GM04504 (cell line): ENCODE data around the gene LEFTY2.
"Not testable (repeated sequence)": the region's sequence is repeated elsewhere in the genome, so short reads cannot be mapped to it uniquely, and the experiment has no call there.

Experiments
- DNase-seq: peaks from one replicate; pipeline ENCODE4 v3.0.0-alpha.2; 2012; ENCODE audit warnings: low read depth

LEFTY2 gene

GRCh38 chr1:225929462-225929861 is 11.6 kb downstream of the LEFTY2 start:
- DNase-seq: not testable (repeated sequence)

DNA sequence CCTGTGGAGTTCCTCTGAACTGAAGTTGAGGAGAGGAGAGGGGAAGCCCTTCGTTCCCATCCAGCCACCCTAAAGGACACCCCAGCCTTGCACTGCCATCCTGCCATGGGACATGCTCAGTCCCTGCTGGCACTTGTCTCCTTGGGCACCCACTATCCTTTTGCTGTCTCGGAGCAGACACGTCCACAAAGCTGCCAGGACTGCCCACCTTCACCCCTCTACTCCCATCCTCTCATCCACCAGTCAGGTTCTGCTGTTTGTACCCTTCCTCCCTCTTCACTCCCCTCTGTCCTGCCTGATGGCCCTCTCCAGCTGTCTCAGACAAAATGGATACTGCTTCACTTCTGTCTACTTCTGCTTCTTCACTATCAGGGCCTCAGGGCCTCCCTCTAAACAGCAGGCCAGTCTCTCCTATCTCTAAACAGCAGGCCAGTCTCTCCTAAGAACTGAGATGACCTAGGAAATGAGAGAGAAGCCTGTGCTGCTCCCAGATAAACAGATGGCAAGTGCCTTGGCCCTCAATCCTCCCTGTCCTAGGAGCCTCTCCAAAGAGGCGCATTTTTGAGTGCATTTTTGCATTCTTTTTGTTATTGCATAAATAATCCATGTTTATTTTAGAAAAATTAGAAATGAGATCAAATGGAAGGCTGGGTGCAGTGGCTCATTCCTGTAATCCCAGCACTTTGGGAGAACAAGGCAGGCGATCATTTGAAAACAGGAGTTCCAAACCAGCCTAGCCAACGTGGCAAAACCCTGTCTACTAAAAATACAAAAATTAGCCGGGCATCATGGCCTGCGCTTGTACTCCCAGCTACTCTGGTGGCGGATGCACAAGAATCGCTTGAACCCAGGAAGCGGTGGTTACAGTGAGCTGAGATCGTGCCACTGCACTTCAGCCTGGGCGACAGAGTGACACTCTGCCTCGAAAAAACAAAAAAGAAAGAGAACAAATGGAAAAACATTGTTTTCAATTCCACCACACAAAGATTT is 12.5 kb downstream of the LEFTY2 start:
- DNase-seq: no peak

- no peak for DNase-seq
Measured at GRCh38 chr1:225926551-225927113, 14.4 kb downstream of the LEFTY2 start.

DNA sequence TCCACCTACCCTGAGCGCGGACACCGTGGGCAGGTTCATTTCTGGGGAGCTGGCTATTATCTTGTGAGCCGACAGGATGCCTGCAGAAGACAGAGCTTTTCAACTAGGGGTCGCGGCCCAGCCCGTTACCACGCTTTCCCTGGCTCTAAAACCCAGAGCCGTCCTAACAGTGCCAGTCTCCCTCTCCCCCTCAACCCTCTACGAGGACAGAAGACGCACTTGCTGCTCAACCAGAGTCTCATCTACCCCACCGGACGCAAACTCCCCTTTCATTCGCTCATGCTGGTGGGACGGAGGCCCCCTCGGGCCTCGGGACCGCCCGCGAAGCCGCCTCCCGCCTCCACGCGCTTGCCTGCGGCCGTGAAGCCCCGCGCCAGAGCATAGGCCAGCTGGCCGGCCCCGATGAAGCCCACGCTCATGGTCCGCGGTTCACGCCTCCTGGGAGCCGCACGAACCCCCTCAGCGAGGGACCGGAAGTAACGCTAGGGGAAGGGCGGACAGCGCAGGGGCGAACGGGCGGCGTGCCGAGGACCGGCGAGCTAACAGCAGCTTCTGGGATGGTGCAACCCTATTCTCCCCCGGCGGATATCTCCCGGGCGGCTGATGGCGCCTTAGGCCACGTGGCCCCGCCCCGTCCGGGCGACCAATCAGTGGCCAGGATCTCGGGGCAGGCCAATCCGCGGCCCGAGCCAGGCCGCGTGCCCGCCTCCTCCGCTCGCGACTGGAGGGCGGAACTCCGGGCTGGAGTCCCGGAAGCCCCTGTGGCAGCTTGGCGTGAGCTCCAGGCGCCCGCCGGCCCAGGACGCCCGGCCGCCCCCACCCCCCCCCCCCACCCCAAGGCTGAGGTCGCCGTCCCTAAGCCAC is 17.1 kb downstream of the LEFTY2 start, which contains the start of gene PYCR2:
PYCR2 (minus strand) TSS at position 559 of the 864 bp plus-strand sequence; CDS start at position 419, 140 bp downstream.
- peak; percentile 94 for DNase-seq

GRCh38 chr1:225923381-225923691 is 17.7 kb downstream of the LEFTY2 start:
- no peak for DNase-seq

- DNase-seq: no peak
Measured at GRCh38 chr1:225921734-225922709, 19.0 kb downstream of the LEFTY2 start.

GRCh38 chr1:225919906-225920305 is 21.1 kb downstream of the LEFTY2 start:
- peak; percentile 85 for DNase-seq

- DNase-seq: no peak
Measured at GRCh38 chr1:225918280-225918679, 22.7 kb downstream of the LEFTY2 start.

GRCh38 chr1:225917536-225917935 is 23.5 kb downstream of the LEFTY2 start:
- no peak for DNase-seq

- DNase-seq: no peak
Measured at GRCh38 chr1:225917101-225917500, 23.9 kb downstream of the LEFTY2 start.

GRCh38 chr1:225915538-225915991 is 25.5 kb downstream of the LEFTY2 start:
- DNase-seq: no peak

GRCh38 chr1:225914947-225915346 is 26.1 kb downstream of the LEFTY2 start:
- no peak for DNase-seq

GRCh38 chr1:225914391-225914790 is 26.6 kb downstream of the LEFTY2 start:
- DNase-seq: no peak

DNA sequence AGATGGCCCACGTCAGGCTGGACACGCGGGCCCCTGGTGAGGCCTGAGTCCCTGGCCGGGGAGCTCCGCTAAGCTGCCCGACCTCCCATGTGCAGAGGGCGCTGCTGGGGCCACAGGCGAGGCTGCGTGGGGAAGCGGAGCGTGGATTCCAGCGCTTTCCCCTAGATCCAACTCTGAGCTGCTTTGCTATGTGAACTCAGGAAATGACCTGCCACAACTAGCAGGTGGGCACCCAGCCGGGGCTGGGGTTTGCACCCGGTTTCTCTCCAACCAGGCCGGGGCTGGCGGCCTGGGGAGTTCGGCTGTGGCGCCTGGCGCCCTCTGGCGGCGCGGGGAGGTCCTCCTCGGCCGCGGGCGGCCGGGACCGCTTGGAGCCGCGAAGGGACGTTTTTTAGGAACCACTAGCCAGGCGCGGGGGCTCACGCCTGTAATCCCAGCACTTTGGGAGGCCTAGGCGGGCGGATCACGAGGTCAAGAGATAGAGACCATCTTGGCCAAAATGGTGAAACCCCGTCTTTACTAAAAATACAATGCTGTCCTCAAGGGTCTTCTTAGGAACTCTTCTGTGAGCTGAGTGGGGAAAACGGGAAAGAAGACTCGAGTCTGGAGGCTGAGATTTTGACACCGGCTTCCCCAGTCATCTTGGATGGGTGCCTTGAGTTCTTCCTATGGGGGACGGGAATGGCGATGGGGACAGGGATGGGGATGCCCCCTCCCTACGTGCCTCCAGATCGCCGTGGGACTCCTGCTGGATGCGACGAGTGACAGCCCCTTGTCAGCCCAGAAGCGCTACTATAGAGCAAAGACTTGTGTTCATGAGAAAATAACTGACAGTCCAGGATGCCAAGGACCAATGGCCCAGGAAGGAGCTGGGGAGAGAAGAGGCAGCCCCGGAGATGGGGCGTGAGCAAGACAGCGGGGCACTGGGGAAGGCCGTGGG is 29.6 kb downstream of the LEFTY2 start:
- DNase-seq: no peak

GRCh38 chr1:225909477-225909876 is 31.5 kb downstream of the LEFTY2 start:
- DNase-seq: no peak

- no peak for DNase-seq
Measured at GRCh38 chr1:225908773-225909172, 32.2 kb downstream of the LEFTY2 start.

- DNase-seq: no peak
Measured at GRCh38 chr1:225908013-225908640, 32.9 kb downstream of the LEFTY2 start.

DNA sequence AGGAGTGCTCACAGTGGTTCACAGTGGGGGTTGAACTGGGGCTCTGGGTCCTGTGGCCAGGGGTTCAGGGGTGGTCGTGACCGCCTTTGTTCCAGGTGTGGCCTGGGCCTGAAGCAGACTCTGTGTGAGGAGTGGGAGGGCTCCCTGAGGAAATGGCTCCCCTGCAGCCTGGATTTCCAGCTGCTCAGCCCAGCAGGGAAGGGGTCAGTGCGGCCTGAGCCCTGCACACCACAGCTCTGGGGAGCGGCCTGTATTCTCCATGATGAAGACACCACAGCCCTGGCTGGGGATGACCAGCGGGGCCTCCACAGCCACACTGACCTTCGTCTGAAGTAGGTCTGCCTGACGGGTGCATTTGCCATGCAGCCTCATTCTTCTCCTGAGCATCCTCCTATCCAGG is 33.7 kb downstream of the LEFTY2 start:
- DNase-seq: no peak

- DNase-seq: no peak
Measured at GRCh38 chr1:225906467-225906866, 34.6 kb downstream of the LEFTY2 start.

- no peak for DNase-seq
Measured at GRCh38 chr1:225903623-225904022, 37.4 kb downstream of the LEFTY2 start.
